GM18873 (cell line): ENCODE data around the gene ZDHHC11.

Experiments used
- ATAC-seq: cut with Tn5 transposase; IDR thresholded peaks from one replicate; pipeline ENCODE4 v1.9.1; 2021; ENCODE audit warnings: mild to moderate bottlenecking, moderate library complexity, moderate number of reproducible peaks; ENCODE audit not compliant: unreplicated experiment, low FRiP score

ZDHHC11 gene

GRCh38 chr5:850511-851006, at the start of gene ZDHHC11:
ZDHHC11 (minus strand) TSS chr5:850986; CDS start chr5:850602, 384 bp downstream.
- no peak for ATAC-seq

GRCh38 chr5:893711-894110, 42.9 kb upstream of the ZDHHC11 start:
- ATAC-seq: no peak

GRCh38 chr5:893137-893506, 42.3 kb upstream of the ZDHHC11 start:
- no peak for ATAC-seq

GRCh38 chr5:892394-893136, 41.8 kb upstream of the ZDHHC11 start, which contains the start of the genes BRD9 and TRIP13:
BRD9 (minus strand) TSS chr5:892801; CDS start chr5:892657, 144 bp downstream.
TRIP13 (plus strand) TSS chr5:892884; CDS start chr5:892999, 115 bp downstream.
- ATAC-seq: peak; percentile 85

GRCh38 chr5:891837-892393, 41.1 kb upstream of the ZDHHC11 start:
- no peak for ATAC-seq

GRCh38 chr5:891117-891836, 40.5 kb upstream of the ZDHHC11 start:
- ATAC-seq: no peak

GRCh38 chr5:889075-889710, 38.4 kb upstream of the ZDHHC11 start:
- ATAC-seq: no peak

- ATAC-seq: no peak
These were observed 37.9 kb upstream of the ZDHHC11 start for GRCh38 chr5:888638-889035.

- no peak for ATAC-seq
These were observed 37.3 kb upstream of the ZDHHC11 start for GRCh38 chr5:887947-888637.

- ATAC-seq: no peak
These were observed 36.0 kb upstream of the ZDHHC11 start for GRCh38 chr5:886716-887325.

- ATAC-seq: no peak
These were observed 35.2 kb upstream of the ZDHHC11 start for GRCh38 chr5:886036-886435.

- no peak for ATAC-seq
These were observed 34.7 kb upstream of the ZDHHC11 start for GRCh38 chr5:885529-885928.

- ATAC-seq: no peak
These were observed 34.3 kb upstream of the ZDHHC11 start for GRCh38 chr5:885127-885442.

- no peak for ATAC-seq
These were observed 33.8 kb upstream of the ZDHHC11 start for GRCh38 chr5:884345-885126.

GRCh38 chr5:883475-884181, 32.8 kb upstream of the ZDHHC11 start:
- ATAC-seq: no peak

- no peak for ATAC-seq
These were observed 31.7 kb upstream of the ZDHHC11 start for GRCh38 chr5:882253-883183.

GRCh38 chr5:881551-881935, 30.8 kb upstream of the ZDHHC11 start:
- ATAC-seq: no peak
